HL-60 (cell line): ENCODE measurements around the gene PCDH15.

Source experiments
- GABPA ChIP-seq: IDR thresholded peaks from 2 replicates; pipeline ENCODE4 v1.6.1; 2012; ENCODE audit warnings: low read depth
- POLR2AphosphoS5 ChIP-seq: IDR thresholded peaks from 2 replicates; pipeline ENCODE4 v1.6.1; 2012; ENCODE audit warnings: low read depth
- REST ChIP-seq: IDR thresholded peaks from 2 replicates; pipeline ENCODE4 v1.6.1; 2012; ENCODE audit warnings: low read depth; ENCODE audit not compliant: insufficient replicate concordance
- SPI1 ChIP-seq: IDR thresholded peaks from 2 replicates; pipeline ENCODE4 v1.6.1; 2012; ENCODE audit warnings: low read depth, mild to moderate bottlenecking, borderline replicate concordance
- TF ChIP-seq, protein P1 (sequence below): IDR thresholded peaks from one replicate; pipeline ENCODE4 v1.5.1; 2011; ENCODE audit warnings: low read length, control low read depth, inconsistent platforms; ENCODE audit not compliant: insufficient read depth

DNA sequence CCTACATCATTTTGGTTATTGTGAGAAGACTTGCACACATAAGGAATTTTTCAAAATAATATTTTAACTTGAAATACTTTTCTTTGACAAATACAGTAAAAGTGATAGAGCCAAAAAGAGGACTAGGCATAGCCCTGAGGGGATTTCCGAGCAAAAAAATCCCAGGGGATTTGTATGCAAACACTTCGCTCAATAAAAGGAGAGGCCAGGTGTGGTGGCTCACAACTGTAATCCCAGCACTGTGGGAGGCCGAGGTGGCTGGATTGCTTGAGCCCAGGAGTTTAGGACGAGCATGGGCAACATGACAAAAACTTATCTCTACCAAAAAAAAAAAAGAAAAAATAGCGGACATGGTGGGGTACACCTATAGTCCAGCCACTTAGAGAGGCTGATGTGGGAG lies 193.0 kb downstream of the PCDH15 start:
- TF ChIP-seq, protein P1, sequence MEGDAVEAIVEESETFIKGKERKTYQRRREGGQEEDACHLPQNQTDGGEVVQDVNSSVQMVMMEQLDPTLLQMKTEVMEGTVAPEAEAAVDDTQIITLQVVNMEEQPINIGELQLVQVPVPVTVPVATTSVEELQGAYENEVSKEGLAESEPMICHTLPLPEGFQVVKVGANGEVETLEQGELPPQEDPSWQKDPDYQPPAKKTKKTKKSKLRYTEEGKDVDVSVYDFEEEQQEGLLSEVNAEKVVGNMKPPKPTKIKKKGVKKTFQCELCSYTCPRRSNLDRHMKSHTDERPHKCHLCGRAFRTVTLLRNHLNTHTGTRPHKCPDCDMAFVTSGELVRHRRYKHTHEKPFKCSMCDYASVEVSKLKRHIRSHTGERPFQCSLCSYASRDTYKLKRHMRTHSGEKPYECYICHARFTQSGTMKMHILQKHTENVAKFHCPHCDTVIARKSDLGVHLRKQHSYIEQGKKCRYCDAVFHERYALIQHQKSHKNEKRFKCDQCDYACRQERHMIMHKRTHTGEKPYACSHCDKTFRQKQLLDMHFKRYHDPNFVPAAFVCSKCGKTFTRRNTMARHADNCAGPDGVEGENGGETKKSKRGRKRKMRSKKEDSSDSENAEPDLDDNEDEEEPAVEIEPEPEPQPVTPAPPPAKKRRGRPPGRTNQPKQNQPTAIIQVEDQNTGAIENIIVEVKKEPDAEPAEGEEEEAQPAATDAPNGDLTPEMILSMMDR, result no peak
- TF ChIP-seq POLR2AphosphoS5 (no peak), REST (no peak), GABPA (no peak), SPI1 (no peak)
